ENCODE measurements around the gene ZBTB39.
A peak's percentile ranks its signal among the peaks of the same experiment; 100 is the strongest.
"Not testable (repeated sequence)": the region's sequence is repeated elsewhere in the genome, so short reads cannot be mapped to it uniquely, and the experiment has no call there.

The ZBTB39 gene, protein sequence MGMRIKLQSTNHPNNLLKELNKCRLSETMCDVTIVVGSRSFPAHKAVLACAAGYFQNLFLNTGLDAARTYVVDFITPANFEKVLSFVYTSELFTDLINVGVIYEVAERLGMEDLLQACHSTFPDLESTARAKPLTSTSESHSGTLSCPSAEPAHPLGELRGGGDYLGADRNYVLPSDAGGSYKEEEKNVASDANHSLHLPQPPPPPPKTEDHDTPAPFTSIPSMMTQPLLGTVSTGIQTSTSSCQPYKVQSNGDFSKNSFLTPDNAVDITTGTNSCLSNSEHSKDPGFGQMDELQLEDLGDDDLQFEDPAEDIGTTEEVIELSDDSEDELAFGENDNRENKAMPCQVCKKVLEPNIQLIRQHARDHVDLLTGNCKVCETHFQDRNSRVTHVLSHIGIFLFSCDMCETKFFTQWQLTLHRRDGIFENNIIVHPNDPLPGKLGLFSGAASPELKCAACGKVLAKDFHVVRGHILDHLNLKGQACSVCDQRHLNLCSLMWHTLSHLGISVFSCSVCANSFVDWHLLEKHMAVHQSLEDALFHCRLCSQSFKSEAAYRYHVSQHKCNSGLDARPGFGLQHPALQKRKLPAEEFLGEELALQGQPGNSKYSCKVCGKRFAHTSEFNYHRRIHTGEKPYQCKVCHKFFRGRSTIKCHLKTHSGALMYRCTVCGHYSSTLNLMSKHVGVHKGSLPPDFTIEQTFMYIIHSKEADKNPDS

DNA sequence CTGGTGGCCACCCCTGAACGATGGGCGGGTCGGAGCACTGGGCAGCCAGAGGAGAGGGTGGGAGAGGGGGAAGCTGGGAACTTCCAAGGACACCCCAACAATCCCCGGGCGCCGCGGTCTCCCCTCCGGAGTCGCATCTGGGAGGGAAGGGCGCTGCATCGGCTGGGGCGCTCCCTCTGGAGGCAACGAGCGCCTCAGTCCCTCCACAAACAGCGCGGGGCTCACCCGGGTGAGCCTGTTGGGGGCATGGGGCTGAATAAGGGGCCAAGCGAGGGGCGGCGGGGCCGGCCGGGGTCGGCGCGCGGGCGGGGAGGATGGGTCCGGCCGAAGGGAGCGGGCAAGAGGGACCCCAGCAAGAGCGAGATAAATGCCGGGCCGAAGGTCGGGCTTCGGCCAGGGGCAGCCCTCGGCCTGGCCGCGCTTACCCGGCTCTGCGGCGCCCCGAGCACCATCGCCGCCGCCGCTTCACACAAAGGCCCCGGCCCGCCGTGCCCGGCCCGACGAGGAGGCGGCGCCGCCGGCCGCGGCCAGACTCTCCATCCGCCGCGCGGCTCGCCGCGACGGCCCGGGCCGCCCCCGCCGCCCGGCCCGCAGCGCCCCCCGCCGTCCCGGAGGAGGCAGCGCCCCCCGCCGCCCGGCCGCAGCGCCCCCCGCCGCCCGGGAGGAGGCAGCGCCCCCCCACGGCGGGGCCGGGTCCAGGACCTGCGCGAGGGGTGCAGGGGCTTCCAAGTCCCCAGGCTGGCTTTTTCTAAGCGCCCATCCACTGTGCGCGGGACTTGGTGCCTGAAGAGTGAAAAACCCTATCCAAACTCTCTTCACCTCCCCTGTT is at the start of gene ZBTB39:
TSS of gene ZBTB39 (minus strand) at position 567 of the 829 bp plus-strand sequence. CDS start 1,629 bp downstream, outside the sequence.
- no peaks in the 10 kb centered on the region for H3K9me3 ChIP-seq (ENCODE audit: insufficient read depth, low read length)
- peaks cover 34% of the 10 kb centered on the region for H3K79me2 ChIP-seq (ENCODE audit: low read length)
- peaks cover 11% of the 10 kb centered on the region for H3K36me3 ChIP-seq (replicated peaks; ENCODE audit: low read depth, low read length)
- H2AFZ ChIP-seq (ENCODE audit: low read depth, low read length): peak within 1 kb of the TSS; percentile 93
- H3K4me3 ChIP-seq (ENCODE audit: low read length): peak within 1 kb of the TSS; percentile 100
- H3K4me2 ChIP-seq (ENCODE audit: low read length): peak within 1 kb of the TSS; percentile 98
- H3K9ac ChIP-seq (ENCODE audit: low read length): peak within 1 kb of the TSS; percentile 83
- peaks cover 10% of the 10 kb centered on the region; the same call in 1 of the 2 replicates for H4K20me1 ChIP-seq (ENCODE audit: insufficient read depth, low read length)
- TF ChIP-seq EZH2phosphoT487 (IDR thresholded peaks at IDR 0.05; ENCODE audit: low read depth) (no peak), CTCF (IDR thresholded peaks at IDR 0.05; ENCODE audit: low read depth, low read length) (peak; percentile 66)
- peaks cover 25% of the 10 kb centered on the region for H3K4me1 ChIP-seq (ENCODE audit: low read length)
- H3K27ac ChIP-seq (ENCODE audit: low read length): peak within 1 kb of the TSS; percentile 21; the same call in 1 of the 2 replicates
- H3K27me3 ChIP-seq (ENCODE audit: low read depth, low read length): no peaks in the 10 kb centered on the region

- Histone ChIP-seq H3K79me2 (ENCODE audit: low read length) (no peaks in the 10 kb centered on the region), H3K27me3 (ENCODE audit: low read depth, low read length) (no peaks in the 10 kb centered on the region), H3K9ac (ENCODE audit: low read length) (no peak overlapping the region), H3K27ac (ENCODE audit: low read length) (no peak overlapping the region), H3K9me3 (ENCODE audit: insufficient read depth, low read length) (no peaks in the 10 kb centered on the region), H2AFZ (ENCODE audit: low read depth, low read length) (no peak overlapping the region), H4K20me1 (ENCODE audit: insufficient read depth, low read length) (no peaks in the 10 kb centered on the region), H3K4me2 (ENCODE audit: low read length) (no peak overlapping the region), H3K36me3 (replicated peaks; ENCODE audit: low read depth, low read length) (peaks cover 58% of the 10 kb centered on the region), H3K4me3 (ENCODE audit: low read length) (no peak overlapping the region), H3K4me1 (ENCODE audit: low read length) (peaks cover 9% of the 10 kb centered on the region)
- TF ChIP-seq EZH2phosphoT487 (IDR thresholded peaks at IDR 0.05; ENCODE audit: low read depth): no peak
- TF ChIP-seq CTCF (IDR thresholded peaks at IDR 0.05; ENCODE audit: low read depth, low read length): no peak
Measured at GRCh38 chr12:57055824-57056223, 49.5 kb upstream of the ZBTB39 start.

DNA sequence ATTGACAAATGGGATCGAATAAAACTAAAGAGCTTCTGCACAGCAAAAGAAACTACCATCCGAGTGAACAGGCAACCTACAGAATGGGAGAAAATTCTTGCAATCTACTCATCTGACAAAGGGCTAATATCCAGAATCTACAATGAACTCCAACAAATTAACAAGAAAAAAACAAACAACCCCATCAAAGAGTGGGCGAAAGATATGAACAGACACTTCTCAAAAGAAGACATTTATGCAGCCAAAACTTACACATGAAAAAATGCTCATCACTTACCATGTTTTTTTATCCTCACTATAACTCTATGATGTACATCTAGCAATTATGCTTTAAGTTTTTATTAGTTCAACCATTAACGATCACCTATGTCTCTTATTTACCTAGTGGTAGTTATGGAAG is 47.6 kb upstream of the ZBTB39 start:
- H3K9me3 ChIP-seq (ENCODE audit: insufficient read depth, low read length); H3K27ac ChIP-seq (ENCODE audit: low read length); H3K79me2 ChIP-seq (ENCODE audit: low read length); H3K27me3 ChIP-seq (ENCODE audit: low read depth, low read length); H4K20me1 ChIP-seq (ENCODE audit: insufficient read depth, low read length); H3K9ac ChIP-seq (ENCODE audit: low read length); H3K4me2 ChIP-seq (ENCODE audit: low read length); H3K4me3 ChIP-seq (ENCODE audit: low read length); H3K4me1 ChIP-seq (ENCODE audit: low read length); H2AFZ ChIP-seq (ENCODE audit: low read depth, low read length): not testable (repeated sequence)
- H3K36me3 ChIP-seq (replicated peaks; ENCODE audit: low read depth, low read length): peaks cover 39% of the 10 kb centered on the region

- not testable (repeated sequence) for H3K4me3 ChIP-seq (ENCODE audit: low read length); H3K9ac ChIP-seq (ENCODE audit: low read length)
Measured at GRCh38 chr12:57053146-57053545, 46.8 kb upstream of the ZBTB39 start.

More at GRCh38 chr12:57053146-57053545, 46.8 kb upstream of the ZBTB39 start:
- H2AFZ ChIP-seq (ENCODE audit: low read depth, low read length); H3K79me2 ChIP-seq (ENCODE audit: low read length); H3K27ac ChIP-seq (ENCODE audit: low read length); H3K9me3 ChIP-seq (ENCODE audit: insufficient read depth, low read length); H3K27me3 ChIP-seq (ENCODE audit: low read depth, low read length); H4K20me1 ChIP-seq (ENCODE audit: insufficient read depth, low read length); H3K4me2 ChIP-seq (ENCODE audit: low read length); H3K4me1 ChIP-seq (ENCODE audit: low read length): not testable (repeated sequence)
- H3K36me3 ChIP-seq (replicated peaks; ENCODE audit: low read depth, low read length): peaks cover 32% of the 10 kb centered on the region
